Esophagus (tissue), 2 donors: ENCODE measurements around the gene RHOV. TPM values are rescaled to one million over a fixed set of nuclear protein-coding genes. Genes with fewer than 3 reads are reported as not detected.
A peak's percentile ranks its signal among the peaks of the same experiment; 100 is the strongest.

ENCODE experiments used
- H3K27ac ChIP-seq, 2 donors: one replicate each; pipeline ENCODE4 v1.5.1; 2013; ENCODE audit warnings: low read depth in 2 of 2, mild to moderate bottlenecking in 2 of 2, inconsistent platforms in 1 of 2, low read length in 1 of 2, moderate library complexity in 1 of 2
- H3K27me3 ChIP-seq, 2 donors: one replicate each; pipeline ENCODE4 v1.6.1; 2013; ENCODE audit warnings: low read length in 2 of 2, control low read depth in 1 of 2, mild to moderate bottlenecking in 1 of 2; ENCODE audit not compliant: insufficient read depth in 2 of 2, control insufficient read depth in 1 of 2
- H3K36me3 ChIP-seq, 2 donors: one replicate each; pipeline ENCODE4 v1.6.1; 2013; ENCODE audit warnings: low read length in 1 of 2; ENCODE audit not compliant: control insufficient read depth in 2 of 2, insufficient read depth in 2 of 2
- H3K4me1 ChIP-seq, 2 donors: one replicate each; pipeline ENCODE4 v1.6.1; 2013; ENCODE audit warnings: low read length in 1 of 2; ENCODE audit not compliant: control insufficient read depth in 2 of 2, insufficient read depth in 2 of 2
- H3K4me3 ChIP-seq, 2 donors: one replicate each; pipeline ENCODE4 v1.5.1; 2013; ENCODE audit warnings: low read length in 2 of 2, mild to moderate bottlenecking in 2 of 2, low read depth in 1 of 2, moderate library complexity in 1 of 2
- H3K9me3 ChIP-seq, 2 donors: one replicate each; pipeline ENCODE4 v1.6.1; 2013; ENCODE audit warnings: mild to moderate bottlenecking in 2 of 2, low read depth in 1 of 2, low read length in 1 of 2, moderate library complexity in 1 of 2; ENCODE audit not compliant: control insufficient read depth in 2 of 2, insufficient read depth in 1 of 2
- WGBS, 2 donors: extraction: QIAGEN DNeasy Blood & Tissue Kit; methylation state at CpG; one replicate each; pipeline ENCODE4 v1.1.7; 2013; 5-methylcytosine and 5-hydroxymethylcytosine counted together
- polyA plus RNA-seq, 2 donors: library from polyadenylated mRNA; stranded (reverse); fragments of 200-250 nt; gene quantifications; one replicate each; pipeline ENCODE4 v1.2.3, GENCODE V29; 2013
- donor health status: healthy with polysubstance abuse.
- donor health status: Bipolar disorder and iron deficiency.

RHOV gene
- polyA plus RNA-seq, 2 donors = 137 to 138 TPM

GRCh38 chr15:40841741-40842140 lies 32.3 kb downstream of the RHOV start:
- H3K36me3 ChIP-seq = no peaks in the 10 kb centered on the region
- H3K9me3 ChIP-seq = no peaks in the 10 kb centered on the region
- peak overlapping the region; percentile 52 to 69 for H3K27ac ChIP-seq
- H3K4me3 ChIP-seq = no peak overlapping the region
- peaks cover 4 to 12% of the 10 kb centered on the region in 2 donors for H3K4me1 ChIP-seq
- no peaks in the 10 kb centered on the region for H3K27me3 ChIP-seq
- 83 to 84% methylated on average over 2 of the region's 2 CpGs for WGBS, 2 donors

- no peak overlapping the region for H3K27ac ChIP-seq
- H3K36me3 ChIP-seq = no peaks in the 10 kb centered on the region
- no peaks in the 10 kb centered on the region for H3K27me3 ChIP-seq
- H3K4me1 ChIP-seq = peaks cover 4 to 5% of the 10 kb centered on the region in 2 donors
- H3K9me3 ChIP-seq = no peaks in the 10 kb centered on the region
- 81 to 85% methylated on average over 5 of the region's 5 CpGs for WGBS, 2 donors
- no peak overlapping the region for H3K4me3 ChIP-seq
Observed at GRCh38 chr15:40838756-40839155, 35.3 kb downstream of the RHOV start.

GRCh38 chr15:40836020-40836419 lies 38.0 kb downstream of the RHOV start:
- Histone ChIP-seq H3K9me3 (no peaks in the 10 kb centered on the region), H3K27ac (no peak overlapping the region), H3K36me3 (no peaks in the 10 kb centered on the region), H3K27me3 (no peaks in the 10 kb centered on the region), H3K4me3 (no peak overlapping the region), H3K4me1 (no peaks in the 10 kb centered on the region)
- 91 to 92% methylated on average over 1 of the region's 1 CpG for WGBS, 2 donors

GRCh38 chr15:40832903-40833302 lies 41.1 kb downstream of the RHOV start:
- Histone ChIP-seq H3K36me3 (no peaks in the 10 kb centered on the region), H3K27ac (no peak overlapping the region), H3K9me3 (no peaks in the 10 kb centered on the region), H3K27me3 (no peaks in the 10 kb centered on the region), H3K4me1 (no peaks in the 10 kb centered on the region), H3K4me3 (no peak overlapping the region)

- WGBS, 2 donors = 59 to 80% methylated on average over 1 of the region's 1 CpG
- Histone ChIP-seq H3K9me3 (no peaks in the 10 kb centered on the region), H3K4me3 (no peak overlapping the region), H3K27me3 (no peaks in the 10 kb centered on the region), H3K27ac (no peak overlapping the region), H3K4me1 (no peaks in the 10 kb centered on the region), H3K36me3 (no peaks in the 10 kb centered on the region)
Observed at GRCh38 chr15:40831861-40832260, 42.2 kb downstream of the RHOV start.

- 80 to 84% methylated on average over 2 of the region's 2 CpGs for WGBS, 2 donors
- Histone ChIP-seq H3K36me3 (no peaks in the 10 kb centered on the region), H3K4me1 (no peaks in the 10 kb centered on the region), H3K4me3 (no peak overlapping the region), H3K27me3 (no peaks in the 10 kb centered on the region), H3K9me3 (no peaks in the 10 kb centered on the region), H3K27ac (no peak overlapping the region)
Observed at GRCh38 chr15:40830884-40831283, 43.1 kb downstream of the RHOV start.

DNA sequence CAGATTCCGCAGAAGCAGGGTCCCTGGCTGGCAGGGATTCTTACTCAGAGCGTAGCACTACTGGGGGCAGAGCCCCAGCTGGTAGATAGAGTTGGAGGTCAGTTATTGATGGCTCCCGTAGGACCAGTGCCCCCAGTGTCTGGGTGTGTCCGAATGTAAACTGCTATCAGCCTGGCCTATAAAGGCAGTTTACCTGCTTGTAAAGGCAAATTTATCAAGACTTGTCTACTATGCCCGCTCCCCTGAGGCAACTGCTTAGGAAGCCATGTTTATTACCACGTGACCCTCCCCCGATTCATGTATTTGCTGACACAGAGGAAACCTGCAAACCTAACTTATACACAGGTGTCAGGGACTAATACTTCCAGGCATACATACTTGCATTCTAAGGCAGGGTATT lies 44.9 kb downstream of the RHOV start:
- Histone ChIP-seq H3K9me3 (no peaks in the 10 kb centered on the region), H3K36me3 (no peaks in the 10 kb centered on the region), H3K4me1 (no peaks in the 10 kb centered on the region), H3K4me3 (no peak overlapping the region), H3K27ac (no peak overlapping the region), H3K27me3 (no peaks in the 10 kb centered on the region)
- WGBS, 2 donors = 79 to 81% methylated on average over 7 of the region's 7 CpGs

- H3K27ac ChIP-seq = no peak within 1 kb of the TSS
- H3K4me1 ChIP-seq = no peaks in the 10 kb centered on the region
- H3K36me3 ChIP-seq = no peaks in the 10 kb centered on the region
- 89 to 91% methylated on average over 6 of the region's 6 CpGs for WGBS, 2 donors
- H3K27me3 ChIP-seq = no peaks in the 10 kb centered on the region
- H3K4me3 ChIP-seq = no peak within 1 kb of the TSS
- H3K9me3 ChIP-seq = no peaks in the 10 kb centered on the region
Observed at GRCh38 chr15:40828447-40829036, 45.5 kb downstream of the RHOV start, which contains the start of gene PPP1R14D. PPP1R14D (minus strand) TSS chr15:40828708; CDS start chr15:40828641, 67 bp downstream.

DNA sequence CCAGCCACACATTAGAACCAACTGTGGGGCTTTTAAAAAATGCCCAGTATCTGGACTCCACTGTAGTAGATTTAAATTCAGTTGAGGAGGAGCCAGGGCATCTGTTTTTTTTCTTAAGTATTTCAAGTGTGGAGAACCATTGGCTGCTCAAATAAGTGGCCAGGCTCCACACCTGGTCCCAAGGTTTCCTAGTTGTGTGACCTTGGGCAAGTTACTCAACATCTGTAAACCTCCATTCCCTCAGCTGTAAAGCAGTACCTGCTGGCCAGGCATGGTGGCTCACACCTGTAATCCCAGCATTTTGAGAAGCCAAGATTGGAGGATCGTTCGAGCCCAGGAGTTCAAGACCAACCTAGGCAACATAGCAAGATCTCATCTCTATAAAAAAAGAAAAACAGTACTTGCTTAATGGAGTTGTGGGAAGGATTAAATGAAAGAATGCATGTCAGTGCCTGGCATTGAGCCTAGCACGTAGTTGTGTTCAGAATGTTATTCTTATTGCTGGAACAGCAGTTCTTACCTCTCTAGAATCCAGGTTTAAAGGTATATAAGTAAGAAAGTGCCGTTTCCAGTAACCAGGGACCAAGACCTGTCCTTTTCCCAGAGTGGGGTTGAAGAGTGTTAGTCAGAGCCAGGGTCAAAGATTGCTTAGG lies 47.5 kb downstream of the RHOV start:
- Histone ChIP-seq H3K27me3 (no peaks in the 10 kb centered on the region), H3K9me3 (no peaks in the 10 kb centered on the region), H3K36me3 (no peaks in the 10 kb centered on the region), H3K4me1 (no peaks in the 10 kb centered on the region), H3K27ac (no peak overlapping the region), H3K4me3 (no peak overlapping the region)
- WGBS, 2 donors = 72 to 83% methylated on average over 4 of the region's 4 CpGs
